CD4-positive, alpha-beta T cell (primary cell): ENCODE measurements around the gene FGGY. TPM values are rescaled to one million over a fixed set of nuclear protein-coding genes. Genes with fewer than 3 reads are reported as not detected.

Experiments used
- ATAC-seq: fragments of 200-7000 bp; cut with Tn5 transposase; one replicate; pipeline ENCODE4 v1.10.0; 2022; ENCODE audit warnings: mild to moderate bottlenecking; ENCODE audit not compliant: poor library complexity
- CTCF ChIA-PET: fragments of 350-600 bp; sonication (Branson Sonifier 250); formaldehyde crosslinking; loops from one replicate; lab custom pipeline; 2021; ENCODE audit warnings: antibody characterized with exemption, inconsistent platforms; lab: Charles Lee
- POLR2A ChIA-PET: fragments of 350-600 bp; sonication (Branson Sonifier 250); formaldehyde crosslinking; loops from one replicate; lab custom pipeline; 2021; ENCODE audit warnings: antibody characterized with exemption, inconsistent platforms; lab: Charles Lee
- DNase-seq, 14 experiments: peaks; one replicate each; pipeline ENCODE4 v3.0.0-alpha.2; 2013 to 2020; ENCODE audit warnings: mixed read lengths in 2 of 14
- H3K27ac ChIP-seq, 2 donors: one replicate each; pipeline versions ENCODE4 v1.5.1 to v1.7.0; 2013; ENCODE audit warnings: low read length in 2 of 2, low read depth in 1 of 2, mild to moderate bottlenecking in 1 of 2
- H3K27me3 ChIP-seq, 2 experiments: 1 replicate in 1 of 2; 2 replicates in 1 of 2; pipeline versions ENCODE4 v1.6.1 to v1.7.0; 2013; ENCODE audit warnings: low read length in 2 of 2, control low read depth in 1 of 2, mild to moderate bottlenecking in 1 of 2, moderate library complexity in 1 of 2; ENCODE audit not compliant: insufficient read depth in 2 of 2, control insufficient read depth in 1 of 2
- H3K36me3 ChIP-seq: one replicate; pipeline ENCODE4 v1.6.1; 2013; ENCODE audit warnings: low read length, control low read depth; ENCODE audit not compliant: insufficient read depth
- H3K4me1 ChIP-seq: one replicate; pipeline ENCODE4 v1.6.1; 2013; ENCODE audit warnings: low read length, control low read depth; ENCODE audit not compliant: insufficient read depth
- H3K4me3 ChIP-seq: one replicate; pipeline ENCODE4 v1.5.1; 2013; ENCODE audit warnings: mild to moderate bottlenecking, low read length, moderate library complexity
- H3K9me3 ChIP-seq, 2 experiments: 1 replicate in 1 of 2; 2 replicates in 1 of 2; pipeline versions ENCODE4 v1.6.1 to v1.7.0; 2013; ENCODE audit warnings: low read length in 2 of 2, mild to moderate bottlenecking in 2 of 2, control low read depth in 1 of 2, moderate library complexity in 1 of 2; ENCODE audit not compliant: control insufficient read depth in 1 of 2, insufficient read depth in 1 of 2
- H3K27ac Mint-ChIP-seq: one replicate; pipeline ENCODE4 v1.8.0; 2020; ENCODE audit warnings: mixed read lengths
- H3K27me3 Mint-ChIP-seq: one replicate; pipeline ENCODE4 v1.8.0; 2021; ENCODE audit warnings: mixed read lengths
- H3K36me3 Mint-ChIP-seq: one replicate; pipeline ENCODE4 v1.8.0; 2021; ENCODE audit warnings: low read depth, mixed read lengths
- H3K4me1 Mint-ChIP-seq: one replicate; pipeline ENCODE4 v1.8.0; 2021; ENCODE audit warnings: low read depth, mixed read lengths
- H3K4me3 Mint-ChIP-seq: one replicate; pipeline ENCODE4 v1.8.0; 2020; ENCODE audit warnings: mild to moderate bottlenecking, mixed read lengths
- H3K9me3 Mint-ChIP-seq: one replicate; pipeline ENCODE4 v1.8.0; 2020; ENCODE audit warnings: mixed read lengths
- CTCF ChIP-seq: fragments of 200-600 bp; IDR thresholded peaks from one replicate; pipeline ENCODE4 v1.8.0; 2022; ENCODE audit warnings: antibody characterized with exemption, mild to moderate bottlenecking
- intact Hi-C, 2 experiments: fragments of 100-400 bp; cut with DNase I in 1 of 2; cut with micrococcal nuclease in 1 of 2; formaldehyde crosslinking; loops; one replicate each; pipeline versions ENCODE4 v1.15.1 to v1.9.0; 2023 to 2025; cut with DNase I, micrococcal nuclease
- total RNA-seq, 174 experiments: library from RNA in 2 of 174; stranded (reverse) in 2 of 174; gene quantifications; one replicate each; pipeline ENCODE4 v1.2.3 and lab custom pipeline; 2021 to 2026

The FGGY gene
- total RNA-seq, 2 experiments from 2014 or later: 9.5 to 10.0 TPM

GRCh38 chr1:59720326-59721115, 423.6 kb downstream of the FGGY start:
- H3K27ac ChIP-seq: no peak overlapping the region
- ChIA-PET CTCF (no interaction called here), POLR2A (no interaction called here)
- H3K9me3 ChIP-seq: peaks cover 0 to 5% of the 10 kb centered on the region in 2 experiments
- H3K4me3 ChIP-seq: no peak overlapping the region
- no peak overlapping the region for H3K4me3 Mint-ChIP-seq
- TF ChIP-seq CTCF: no peak
- intact Hi-C loops: no loop called here
- no peak for DNase-seq
- no peaks in the 10 kb centered on the region for H3K27me3 ChIP-seq
- no peak for ATAC-seq
- H3K9me3 Mint-ChIP-seq: no peaks in the 10 kb centered on the region
- H3K36me3 ChIP-seq: no peaks in the 10 kb centered on the region
- no peaks in the 10 kb centered on the region for H3K4me1 ChIP-seq
- H3K27ac Mint-ChIP-seq: no peak overlapping the region
- no peaks in the 10 kb centered on the region for H3K27me3 Mint-ChIP-seq
- no peaks in the 10 kb centered on the region for H3K4me1 Mint-ChIP-seq
- no peaks in the 10 kb centered on the region for H3K36me3 Mint-ChIP-seq

GRCh38 chr1:59730302-59730701, 433.4 kb downstream of the FGGY start:
- H3K9me3 ChIP-seq: no peaks in the 10 kb centered on the region
- H3K27ac ChIP-seq: no peak overlapping the region
- Mint-ChIP-seq H3K4me3 (no peak overlapping the region), H3K36me3 (peaks cover 2% of the 10 kb centered on the region), H3K27ac (no peak overlapping the region), H3K9me3 (no peaks in the 10 kb centered on the region), H3K4me1 (peaks cover 18% of the 10 kb centered on the region), H3K27me3 (no peaks in the 10 kb centered on the region)
- H3K4me3 ChIP-seq: no peak overlapping the region
- H3K4me1 ChIP-seq: peaks cover 6% of the 10 kb centered on the region
- TF ChIP-seq CTCF: no peak
- no peaks in the 10 kb centered on the region for H3K27me3 ChIP-seq
- intact Hi-C loops: no loop called here
- CTCF ChIA-PET: interaction anchor here (0.6 kb wide), 1 partner anchor 1834 kb away, joined by 3 read pairs; no protein-coding TSS in a partner anchor
- DNase-seq: no peak
- no peaks in the 10 kb centered on the region for H3K36me3 ChIP-seq
- ATAC-seq: no peak
- POLR2A ChIA-PET: no interaction called here

GRCh38 chr1:59730759-59731478, 434.0 kb downstream of the FGGY start:
- POLR2A ChIA-PET: interaction anchor here (0.9 kb wide), 1 partner anchor 947 kb away, joined by 3 read pairs; the partner anchor contains the start of gene JUN
- Mint-ChIP-seq H3K36me3 (peaks cover 5% of the 10 kb centered on the region), H3K4me3 (no peak overlapping the region), H3K27me3 (no peaks in the 10 kb centered on the region), H3K9me3 (no peaks in the 10 kb centered on the region), H3K4me1 (peaks cover 18% of the 10 kb centered on the region), H3K27ac (no peak overlapping the region)
- CTCF ChIA-PET: no interaction called here
- intact Hi-C loops: no loop called here
- H3K4me1 ChIP-seq: peaks cover 6% of the 10 kb centered on the region
- no peaks in the 10 kb centered on the region for H3K36me3 ChIP-seq
- no peaks in the 10 kb centered on the region for H3K27me3 ChIP-seq
- no peak overlapping the region for H3K4me3 ChIP-seq
- TF ChIP-seq CTCF: no peak
- DNase-seq (peak in 1 of 14 experiments; percentile 7), ATAC-seq (no peak)
- no peak overlapping the region for H3K27ac ChIP-seq
- H3K9me3 ChIP-seq: no peaks in the 10 kb centered on the region
